ENCODE data around the gene DNAH3. TPM values are rescaled to one million over a fixed set of nuclear protein-coding genes. Genes with fewer than 3 reads are reported as not detected.
A peak's percentile ranks its signal among the peaks of the same experiment; 100 is the strongest.

The DNAH3 gene
- total and polyA plus RNA-seq, 2 of the 8 experiments (the other 6 are each of a cell fraction or from before 2014, with no cell fraction given), result 0.57 to 0.71 TPM

- Histone ChIP-seq H3K56ac (replicated peaks; ENCODE audit: insufficient read length, low read depth, low read length) (no peak overlapping the region), H3K4me1 (replicated peaks in 1 of 4; ENCODE audit: control insufficient read depth in 3 of 4, insufficient read depth in 4 of 4, low read length in 3 of 4) (peaks cover 0 to 6% (median 2%) of the 10 kb centered on the region in 4 experiments; a peak in 3 of 7 replicates), H3K4me3 (ENCODE audit: extremely low read depth in 1 of 4, insufficient read depth in 2 of 4, low read depth in 3 of 4, low read length in 4 of 4) (no peak overlapping the region), H3K27me3 (replicated peaks in 1 of 4; ENCODE audit: control insufficient read depth in 3 of 4, extremely low read depth in 1 of 4, insufficient read depth in 3 of 4, low read length in 3 of 4) (no peaks in the 10 kb centered on the region), H3K23ac (ENCODE audit: insufficient read length) (no peak overlapping the region), H3K18ac (ENCODE audit: extremely low read depth, low read length) (no peak overlapping the region), H2AFZ (ENCODE audit: low read length) (no peak overlapping the region), H4K91ac (replicated peaks; ENCODE audit: insufficient read length, low read length) (no peak overlapping the region), H2BK120ac (replicated peaks; ENCODE audit: low read depth, low read length) (no peak overlapping the region), H3K79me1 (ENCODE audit: low read depth, low read length) (no peaks in the 10 kb centered on the region), H3K23me2 (ENCODE audit: low read depth, low read length) (no peaks in the 10 kb centered on the region), H3K4me2 (ENCODE audit: insufficient read depth in 1 of 2, low read depth in 2 of 2, low read length in 2 of 2) (no peak overlapping the region), H3K9me3 (ENCODE audit: insufficient read depth in 2 of 2, low read depth in 1 of 2, low read length in 1 of 2) (no peaks in the 10 kb centered on the region), H3K14ac (ENCODE audit: insufficient read length) (no peak overlapping the region), H2BK20ac (ENCODE audit: low read length) (no peak overlapping the region), H3K79me2 (ENCODE audit: control insufficient read depth in 1 of 2, insufficient read depth in 2 of 2, low read length in 2 of 2) (no peaks in the 10 kb centered on the region), H4K20me1 (replicated peaks in 1 of 2; ENCODE audit: control insufficient read depth in 1 of 2, insufficient read depth in 2 of 2, low read length in 2 of 2) (no peaks in the 10 kb centered on the region), H2BK5ac (ENCODE audit: low read depth, low read length) (no peak overlapping the region), H4K8ac (ENCODE audit: extremely low read depth, insufficient read depth, low read length) (no peak overlapping the region), H3K9ac (replicated peaks in 1 of 4; ENCODE audit: extremely low read depth in 1 of 4, low read depth in 3 of 4, low read length in 3 of 4) (no peak overlapping the region), H3K4ac (replicated peaks; ENCODE audit: insufficient read length, low read depth, low read length) (no peak overlapping the region), H2AK5ac (ENCODE audit: low read depth, low read length) (no peak overlapping the region), H2BK15ac (ENCODE audit: low read length) (0 out of 2 replicates have a peak overlapping the region, but pooled peaks have one; percentile 76), H3K27ac (ENCODE audit: low read depth, low read length) (no peak overlapping the region), H3K36me3 (ENCODE audit: control insufficient read depth in 2 of 4, insufficient read depth in 4 of 4, low read length in 3 of 4) (no peaks in the 10 kb centered on the region), H2BK12ac (ENCODE audit: low read depth, low read length) (no peak overlapping the region), H4K5ac (ENCODE audit: insufficient read length, low read depth, low read length) (no peak overlapping the region)
- FAIRE-seq (no peak), DNase-seq (ENCODE audit: low read depth in 1 of 2, low spot score in 2 of 2) (no peak)
- CTCF ChIA-PET (ENCODE audit: partially characterized antibody), result interaction anchor here (1.0 to 1.3 kb wide), 2 partner anchors 11 to 36 kb away, joined by 3 to 4 read pairs; no protein-coding TSS in a partner anchor
- POLR2A ChIA-PET (ENCODE audit: partially characterized antibody), result interaction anchor here (1.2 kb wide), 1 partner anchor 12 kb away, joined by 3 read pairs; no protein-coding TSS in a partner anchor
- WGBS, 2 experiments (ENCODE audit: extremely low coverage in 1 of 2, insufficient coverage in 1 of 2, insufficient read length in 1 of 2, insufficient replicate concordance in 2 of 2, low coverage in 1 of 2, low lambda C conversion rate in 2 of 2, missing lambda C conversion rate in 1 of 2), result 92% methylated on average over 2 of the region's 2 CpGs; no CpG with 5 or more reads in 1 of the 2 experiments
- no peak for TF ChIP-seq SP1 (IDR thresholded peaks at IDR 0.05; ENCODE audit: low read depth, low read length)
- TF ChIP-seq USF2 (IDR thresholded peaks at IDR 0.05; ENCODE audit: low read length), result no peak
- TF ChIP-seq PHF8 (conservative IDR thresholded peaks at IDR 0.05; ENCODE audit: low read depth, low read length), result no peak
- TF ChIP-seq CEBPB (IDR thresholded peaks at IDR 0.05; ENCODE audit: low read depth, low read length), result no peak
- no peak for TF ChIP-seq BCL11A (IDR thresholded peaks at IDR 0.05; ENCODE audit: low read depth in 2 of 2, low read length in 2 of 2)
- no peak for TF ChIP-seq SAP30 (IDR thresholded peaks at IDR 0.05; ENCODE audit: insufficient read depth, insufficient replicate concordance, low read length)
- no peak for TF ChIP-seq GABPA (IDR thresholded peaks at IDR 0.05; ENCODE audit: borderline replicate concordance, insufficient read depth, low read length)
- TF ChIP-seq SIN3A (conservative IDR thresholded peaks at IDR 0.05 in 1 of 2, IDR thresholded peaks at IDR 0.05 in 1 of 2; ENCODE audit: low read depth in 1 of 2, low read length in 2 of 2), result no peak
- no peak for TF ChIP-seq YY1 (IDR thresholded peaks at IDR 0.05; ENCODE audit: low read depth, low read length)
- TF ChIP-seq HDAC2 (IDR thresholded peaks at IDR 0.05; ENCODE audit: borderline replicate concordance in 1 of 2, low read depth in 2 of 2, low read length in 2 of 2), result no peak
- TF ChIP-seq MAFK (IDR thresholded peaks at IDR 0.05; ENCODE audit: low read depth, low read length), result no peak
- TF ChIP-seq KDM4A (IDR thresholded peaks at IDR 0.05; ENCODE audit: low read depth, low read length, severe bottlenecking), result no peak
Measured at GRCh38 chr16:21120976-21121520, 29.6 kb downstream of the DNAH3 start.

Measured in H1 (cell line).